GM12892 (cell line): ENCODE results near the gene TCF19.

Experiments
- DNase-seq: peaks from one replicate; pipeline ENCODE4 v3.0.0; 2011; ENCODE audit not compliant: insufficient read length
- FAIRE-seq: peaks from 2 replicates; lab custom pipeline; 2011; peaks lifted over from hg19 to GRCh38; lab: Jason Lieb, UNC
- POLR2A ChIP-seq: IDR thresholded peaks from 2 replicates; pipeline ENCODE4 v1.6.1; 2011; ENCODE audit warnings: low read depth, low read length, control low read depth
- POLR2AphosphoS5 ChIP-seq: IDR thresholded peaks from 2 replicates; pipeline ENCODE4 v1.6.1; 2011; ENCODE audit warnings: low read depth, low read length, control low read depth
- TAF1 ChIP-seq: IDR thresholded peaks from 2 replicates; pipeline ENCODE4 v1.6.1; 2011; ENCODE audit warnings: low read depth, mild to moderate bottlenecking, control low read depth, low read length, borderline replicate concordance

TCF19 gene

DNA sequence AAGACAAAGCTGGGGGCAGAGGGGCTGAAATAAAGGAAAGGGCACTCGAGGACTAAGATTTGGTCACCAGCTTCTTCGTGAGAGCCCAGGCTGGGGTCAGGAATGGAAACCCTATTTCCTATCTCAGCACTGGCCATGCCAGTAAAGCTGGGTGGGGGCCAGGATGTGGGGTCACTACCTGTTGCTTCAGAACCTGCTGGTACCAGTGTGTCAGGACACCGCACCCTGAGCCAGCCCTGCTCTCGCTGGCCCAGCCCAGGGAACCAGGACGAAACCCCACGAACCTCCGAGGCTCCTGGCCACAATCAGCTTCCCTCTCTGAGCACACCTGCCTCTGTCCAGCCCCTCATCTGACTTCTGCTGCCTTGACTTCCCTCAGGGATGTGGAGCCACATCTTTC is 40.2 kb upstream of the TCF19 start:
- FAIRE-seq (no peak), DNase-seq (no peak)
- TF ChIP-seq TAF1 (no peak), POLR2A (no peak), POLR2AphosphoS5 (no peak)

DNA sequence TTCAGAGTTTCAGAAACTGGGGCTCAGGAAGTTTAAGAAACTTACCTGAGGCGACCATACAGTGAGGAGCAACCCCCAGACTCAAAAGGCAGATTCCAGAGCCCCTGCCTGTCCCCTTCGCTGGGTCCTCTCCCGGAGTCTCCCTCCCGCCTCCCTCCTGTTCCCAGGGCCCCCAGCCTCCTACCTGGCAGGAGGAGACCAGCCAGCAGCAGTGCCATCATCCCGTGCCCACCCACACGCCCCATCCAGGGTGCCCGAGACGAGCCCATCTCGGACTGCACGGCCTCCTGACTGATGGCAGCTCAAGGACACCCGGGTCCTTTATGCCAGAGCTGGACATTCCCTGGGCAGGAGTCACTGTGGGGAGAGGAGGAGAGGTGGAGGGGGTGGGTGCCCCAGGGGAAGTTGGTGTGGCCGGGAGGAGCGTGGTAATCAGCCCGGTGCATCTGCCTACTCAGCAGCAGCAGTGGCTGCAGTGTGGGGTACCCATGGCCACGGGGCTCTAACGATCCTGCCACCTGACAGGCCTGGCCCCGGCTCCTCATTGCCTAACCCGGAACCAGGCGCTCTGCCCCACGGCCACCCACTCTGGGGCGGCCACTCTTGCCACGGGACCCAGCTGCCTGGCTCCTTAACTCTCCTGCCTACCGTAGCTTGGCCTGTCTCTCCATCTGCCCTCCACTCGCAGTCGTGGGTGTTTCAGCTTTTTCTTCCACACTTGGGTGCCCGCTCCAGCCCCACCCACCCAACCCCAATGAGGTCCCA is 38.1 kb upstream of the TCF19 start, which contains the start of gene CDSN:
TSS of gene CDSN (minus strand) at position 296 of the 765 bp plus-strand sequence. CDS start at position 269, 27 bp downstream.
- FAIRE-seq (no peak), DNase-seq (no peak)
- TF ChIP-seq POLR2A (no peak), POLR2AphosphoS5 (no peak), TAF1 (no peak)

DNA sequence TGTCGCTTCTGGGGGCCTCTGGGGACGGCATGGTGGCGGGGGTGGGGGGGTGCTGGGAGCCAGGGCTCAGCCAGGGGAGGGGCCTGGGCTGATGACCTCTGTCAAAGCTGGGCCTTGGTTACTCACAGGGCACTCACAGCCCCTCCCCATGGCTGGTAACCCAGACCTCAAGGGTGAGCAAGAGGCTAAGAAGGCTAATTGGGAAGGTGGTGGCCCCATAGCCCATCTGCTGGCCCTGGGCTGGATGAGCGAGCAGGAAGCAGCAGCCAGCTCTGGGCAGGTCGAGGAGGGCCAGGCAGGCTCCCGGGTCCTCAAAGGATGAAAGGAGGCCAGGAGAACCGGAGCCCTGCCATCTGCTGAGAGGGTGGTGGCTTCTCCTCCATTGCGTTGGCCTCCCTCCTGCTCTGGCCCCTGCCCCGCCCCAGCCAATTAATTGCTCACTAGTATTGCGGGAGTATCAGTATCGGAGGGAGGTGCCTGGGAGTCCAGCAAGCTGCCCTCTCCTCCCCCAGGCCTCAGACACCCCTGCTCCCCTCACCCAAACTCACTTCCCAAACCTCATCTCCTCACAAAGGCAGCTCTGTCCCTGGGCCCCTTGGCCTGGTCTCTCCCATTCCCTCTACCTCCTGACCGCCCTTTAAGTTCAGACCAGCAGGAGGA is 37.1 kb upstream of the TCF19 start:
- DNase-seq: no peak
- FAIRE-seq: no peak
- no peak for TF ChIP-seq POLR2AphosphoS5
- no peak for TF ChIP-seq TAF1
- no peak for TF ChIP-seq POLR2A

DNA sequence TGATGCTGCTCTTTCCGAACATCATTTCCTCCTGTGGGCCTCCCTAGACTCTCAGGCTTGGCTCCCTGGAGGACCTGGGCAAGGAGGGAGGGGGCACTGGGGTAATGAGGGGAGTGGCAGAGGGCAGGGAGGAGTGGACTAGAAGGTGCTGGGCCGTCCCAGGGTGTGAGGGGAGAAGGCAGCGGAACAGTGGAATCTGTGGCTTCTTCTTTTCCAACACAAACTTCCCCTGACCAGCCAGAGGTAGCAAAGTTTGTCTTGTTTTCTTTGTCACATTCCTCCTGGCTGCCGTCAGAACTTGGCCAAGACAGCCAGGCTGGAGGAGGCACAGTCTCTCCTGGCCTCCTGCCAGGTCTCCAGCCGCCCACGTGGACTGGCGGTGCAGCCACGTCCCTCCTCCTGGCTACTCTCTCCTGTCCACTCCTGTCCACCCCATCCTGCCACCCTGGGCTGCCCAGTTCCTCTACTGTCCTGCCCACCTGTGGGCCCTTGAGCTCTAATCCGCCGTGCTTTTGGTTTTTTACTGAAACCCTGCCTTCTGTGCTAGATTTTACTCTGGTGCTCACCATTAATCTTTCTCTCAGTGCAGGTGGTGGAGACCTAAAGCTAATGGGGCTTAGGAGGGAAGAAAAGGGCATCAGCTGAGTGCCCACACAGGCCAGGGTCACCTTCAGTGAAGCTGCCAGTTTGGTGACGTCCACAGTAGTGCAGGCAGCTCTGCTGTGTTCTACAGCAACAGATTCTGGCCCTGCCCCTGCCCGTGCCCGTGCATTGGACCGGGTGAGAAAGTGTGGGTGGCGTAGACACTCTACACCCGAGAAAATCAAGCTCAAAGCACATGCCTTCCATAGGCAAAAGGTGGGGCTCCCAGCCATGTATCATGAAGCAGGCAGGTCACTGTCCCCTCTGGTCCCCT is 35.3 kb upstream of the TCF19 start:
- no peak for TF ChIP-seq POLR2A
- TF ChIP-seq TAF1: no peak
- no peak for TF ChIP-seq POLR2AphosphoS5
- no peak for FAIRE-seq
- no peak for DNase-seq

DNA sequence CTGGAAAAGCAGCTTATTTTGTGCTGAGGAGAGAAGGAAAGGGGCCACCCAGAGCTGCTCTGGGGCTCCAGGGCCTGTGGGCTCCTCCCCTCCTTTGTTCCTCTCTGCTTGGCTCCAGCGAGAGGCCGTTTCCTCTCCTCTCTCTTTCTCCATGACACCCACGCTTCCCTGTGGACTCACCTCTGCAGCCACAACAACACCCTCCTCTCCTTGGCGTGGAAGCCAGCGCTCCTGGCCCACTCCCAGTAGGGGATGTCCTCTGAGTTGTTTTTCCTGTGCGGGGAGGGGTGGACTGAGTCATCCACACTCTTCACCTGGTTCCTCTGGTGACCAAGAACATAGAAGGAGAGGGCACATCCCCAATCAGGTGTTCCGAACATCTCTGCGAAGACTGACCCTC is 33.2 kb upstream of the TCF19 start:
- TF ChIP-seq POLR2AphosphoS5 (no peak), TAF1 (no peak), POLR2A (no peak)
- no peak for DNase-seq
- FAIRE-seq: no peak

DNA sequence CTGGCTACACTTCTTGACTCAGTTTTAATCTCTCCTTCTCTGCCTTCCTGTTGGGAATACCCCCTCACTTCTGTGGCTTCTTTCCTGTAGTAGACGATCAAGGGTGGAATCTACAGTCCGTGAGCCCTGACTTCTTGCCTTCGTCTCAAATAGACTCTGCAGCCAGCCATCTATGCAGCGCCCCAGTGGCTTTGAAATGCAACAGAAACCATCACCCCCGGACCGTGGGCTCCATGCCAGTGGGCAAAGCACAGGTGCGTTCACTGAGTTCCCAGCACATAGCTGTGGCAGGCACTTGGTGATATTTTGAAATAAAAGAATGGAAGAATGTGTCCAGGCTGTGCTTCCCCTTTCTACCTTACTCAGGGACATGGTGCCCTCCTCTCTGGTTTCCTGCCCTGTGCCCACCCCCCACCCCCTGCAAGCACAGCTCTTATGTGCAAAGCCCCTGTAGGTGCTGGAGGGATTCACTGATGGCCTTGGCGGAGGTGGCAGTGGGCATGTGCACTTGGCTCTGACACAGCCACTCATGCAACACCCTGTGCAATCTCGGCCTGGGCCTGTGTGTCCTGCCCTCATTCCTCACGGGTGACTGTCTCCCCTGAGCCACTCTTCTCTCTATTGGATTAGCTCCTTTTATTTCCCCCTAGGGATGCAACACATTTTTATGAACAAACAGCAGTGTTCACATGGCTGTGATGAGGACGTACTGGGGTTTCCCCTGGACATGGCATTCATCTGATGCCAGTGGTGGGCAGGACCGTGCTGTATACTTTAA is 32.6 kb upstream of the TCF19 start:
- DNase-seq (no peak), FAIRE-seq (no peak)

DNA sequence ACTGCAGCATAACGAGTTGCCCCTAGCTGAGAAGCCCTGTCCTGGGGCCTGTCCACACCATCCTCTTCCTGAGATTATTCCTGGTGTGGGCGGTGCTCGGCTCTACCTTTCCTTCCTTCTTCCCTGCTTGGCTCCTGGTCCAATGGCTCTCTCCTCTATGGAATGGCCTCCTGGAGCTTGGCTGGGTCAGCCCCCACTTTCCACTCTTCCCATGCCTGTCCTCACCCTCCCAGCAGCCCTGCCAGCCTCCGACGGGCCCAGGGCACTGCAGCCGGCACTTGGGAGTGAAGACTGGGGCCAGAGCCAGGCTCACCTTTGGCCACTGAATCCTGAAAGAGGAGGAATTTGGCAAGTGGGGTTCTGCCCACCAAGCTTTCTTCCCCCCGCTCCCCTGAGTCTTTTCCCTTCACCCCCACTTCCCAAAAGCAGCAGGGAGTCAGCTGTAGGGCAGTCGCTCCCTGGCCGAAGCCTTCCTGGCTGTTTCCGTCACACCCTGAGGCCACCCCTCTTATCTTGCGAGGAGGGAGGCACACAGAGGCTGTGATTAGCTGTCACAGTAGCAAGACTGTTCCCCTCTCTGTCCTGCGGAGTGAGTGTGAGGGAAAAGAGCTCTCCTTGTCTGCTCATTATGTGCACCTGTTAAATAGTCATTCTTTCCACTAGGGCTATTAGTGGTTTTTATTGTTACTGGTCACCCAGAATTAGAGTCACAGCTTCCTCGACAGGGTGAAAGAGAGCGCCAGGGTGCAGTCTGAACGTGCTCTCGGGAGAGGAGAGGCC is 31.8 kb upstream of the TCF19 start:
- FAIRE-seq (no peak), DNase-seq (no peak)
- TF ChIP-seq TAF1 (no peak), POLR2AphosphoS5 (no peak), POLR2A (no peak)

More for the DNA sequence above, 32.6 kb upstream of the TCF19 start:
- TF ChIP-seq POLR2A (no peak), POLR2AphosphoS5 (no peak), TAF1 (no peak)

DNA sequence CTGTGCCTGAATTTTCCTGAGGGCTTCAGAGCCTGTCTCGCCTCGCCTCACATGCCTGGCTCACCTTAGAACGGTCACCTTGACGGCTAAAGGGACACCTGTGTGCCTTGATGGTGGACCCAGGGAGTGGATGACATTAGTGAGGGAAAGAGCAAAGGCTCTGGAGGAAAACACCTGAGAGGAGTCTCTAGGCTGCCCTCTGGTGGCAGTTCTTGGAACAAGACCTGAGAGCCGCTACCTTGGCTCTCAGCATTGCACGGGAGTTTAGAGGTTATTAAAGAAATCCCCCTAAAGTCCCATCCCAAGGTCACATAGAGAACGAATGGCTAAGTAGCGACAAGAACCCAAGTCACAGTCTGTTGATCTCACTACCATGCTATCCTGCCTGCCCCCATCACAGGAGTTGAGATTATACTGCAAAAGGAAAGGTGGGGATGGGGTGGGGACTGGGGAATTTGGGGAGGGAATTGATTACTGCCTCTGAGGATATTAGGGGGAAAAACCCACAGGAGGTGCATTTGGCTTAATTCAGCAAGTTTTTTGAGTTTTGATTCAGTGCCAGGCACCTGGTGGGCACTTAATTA is 30.2 kb upstream of the TCF19 start:
- FAIRE-seq (peak; percentile 75), DNase-seq (peak; percentile 54)

DNA sequence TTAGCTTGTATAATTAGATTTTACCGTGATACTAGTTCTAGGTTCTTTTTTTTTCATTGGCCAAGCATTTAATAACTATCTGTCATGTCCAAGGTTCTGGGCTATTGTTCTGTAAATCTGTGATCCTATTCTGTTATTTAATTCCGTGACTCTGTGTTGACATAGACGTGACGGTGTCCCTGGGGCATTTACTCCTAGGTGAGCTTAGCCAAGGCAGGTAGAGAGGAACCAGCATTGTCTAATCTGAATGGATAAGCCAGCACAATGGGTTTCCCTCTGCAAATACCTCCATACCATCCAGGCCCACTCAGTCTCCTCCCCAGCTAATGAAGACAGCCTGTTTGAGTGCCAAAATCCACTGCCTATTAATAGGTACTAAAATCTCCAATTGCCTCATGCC is 29.3 kb upstream of the TCF19 start:
- DNase-seq: no peak

More for the DNA sequence above, 30.2 kb upstream of the TCF19 start:
- TF ChIP-seq POLR2AphosphoS5 (no peak), TAF1 (no peak), POLR2A (no peak)

More for the DNA sequence above, 29.3 kb upstream of the TCF19 start:
- TF ChIP-seq TAF1: no peak
- no peak for TF ChIP-seq POLR2A
- TF ChIP-seq POLR2AphosphoS5: no peak
- FAIRE-seq: no peak
